ENCODE measurements around the gene ABHD14A.

ABHD14A gene

GRCh38 chr3:51937611-51938450 lies 37.0 kb upstream of the ABHD14A start:
- Histone ChIP-seq H3K36me3 (ENCODE audit: control insufficient read depth, insufficient read depth, low read length) (no peaks in the 10 kb centered on the region), H3K4me1 (peaks cover 5% of the 10 kb centered on the region), H3K27me3 (ENCODE audit: control insufficient read depth, insufficient read depth, low read length) (no peaks in the 10 kb centered on the region), H3K4me2 (ENCODE audit: low read length) (no peak overlapping the region), H3K79me2 (no peaks in the 10 kb centered on the region), H3K4me3 (ENCODE audit: low read depth, low read length) (no peak overlapping the region), H2AFZ (no peak overlapping the region), H3K9ac (no peak overlapping the region), H3K27ac (no peak overlapping the region), H3K9me3 (ENCODE audit: control insufficient read depth, low read length) (no peaks in the 10 kb centered on the region)
- TF ChIP-seq CTCF (IDR thresholded peaks at IDR 0.05): no peak

DNA sequence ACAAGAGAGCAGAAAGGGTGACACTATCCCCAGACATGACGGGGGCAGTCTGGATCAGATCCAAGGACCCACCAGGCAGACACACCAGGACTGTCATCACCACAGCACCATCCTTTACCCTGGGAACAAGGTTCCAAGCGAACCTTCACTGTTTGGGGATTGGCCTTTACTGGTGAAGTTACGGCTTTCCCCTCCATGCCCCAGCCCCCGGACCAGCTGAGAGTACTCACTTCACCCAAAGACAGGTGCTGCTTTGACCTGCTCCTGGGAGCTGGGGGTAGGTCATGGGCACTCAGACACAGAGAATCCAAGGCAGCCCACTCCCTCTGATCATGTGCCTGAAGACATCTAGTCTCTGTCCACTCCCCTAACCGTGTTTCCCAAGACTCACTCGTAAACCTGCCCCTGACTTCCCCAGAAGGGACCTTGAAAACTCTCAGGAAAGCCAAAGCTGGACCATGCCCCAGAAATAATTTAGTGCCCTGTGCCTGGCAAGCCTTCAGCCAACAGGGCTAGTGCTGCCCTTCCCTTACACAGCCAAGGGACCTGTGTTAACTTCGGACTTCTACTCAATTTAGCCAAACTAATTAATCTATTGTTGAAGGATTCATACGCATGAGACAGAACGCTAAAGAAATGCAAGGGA lies 36.0 kb upstream of the ABHD14A start:
- Histone ChIP-seq H2AFZ (no peak overlapping the region), H3K4me1 (peaks cover 12% of the 10 kb centered on the region), H3K27me3 (ENCODE audit: control insufficient read depth, insufficient read depth, low read length) (no peaks in the 10 kb centered on the region), H3K27ac (no peak overlapping the region), H3K9ac (no peak overlapping the region), H3K36me3 (ENCODE audit: control insufficient read depth, insufficient read depth, low read length) (no peaks in the 10 kb centered on the region), H3K4me3 (ENCODE audit: low read depth, low read length) (no peak overlapping the region), H3K9me3 (ENCODE audit: control insufficient read depth, low read length) (no peaks in the 10 kb centered on the region), H3K4me2 (ENCODE audit: low read length) (no peak overlapping the region), H3K79me2 (no peaks in the 10 kb centered on the region)
- TF ChIP-seq CTCF (IDR thresholded peaks at IDR 0.05): no peak

DNA sequence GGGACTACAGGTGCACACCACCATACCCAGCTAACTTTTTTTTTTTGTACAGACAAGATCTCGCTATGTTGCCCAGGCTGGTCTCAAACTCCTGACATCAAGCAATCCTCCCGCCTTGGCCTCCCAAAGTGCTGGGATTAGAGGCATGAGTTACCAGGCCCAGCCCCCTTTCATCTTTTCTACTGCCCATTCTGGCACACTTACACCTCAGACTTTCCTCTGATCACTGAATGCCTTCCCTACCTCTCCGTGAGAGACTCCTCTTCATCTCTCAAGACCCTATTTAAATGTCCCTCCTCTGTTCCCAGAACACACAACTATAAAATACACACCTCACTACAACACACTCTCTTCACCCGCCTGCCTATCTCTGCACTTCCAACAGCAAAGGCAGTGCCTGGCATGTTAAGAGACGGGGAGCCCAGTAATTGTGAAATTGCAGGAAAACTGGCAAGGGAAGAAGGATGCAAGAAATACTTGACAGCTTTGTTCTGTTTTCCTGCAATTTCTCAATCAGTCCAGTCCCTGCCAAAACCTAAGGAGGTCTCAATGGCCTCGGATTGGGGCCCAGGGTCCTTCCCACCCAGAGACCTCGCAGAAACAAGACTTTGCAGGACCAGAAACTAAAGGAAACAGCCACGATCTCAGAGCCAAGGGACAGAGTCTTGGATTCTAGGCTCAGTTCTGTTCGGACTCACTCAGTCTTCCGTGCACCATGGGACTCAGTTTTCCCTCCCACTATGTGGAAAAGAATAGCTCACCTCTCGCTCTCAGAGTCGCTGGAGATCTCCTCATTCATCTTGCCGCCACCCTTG lies 34.0 kb upstream of the ABHD14A start:
- H3K4me2 ChIP-seq (ENCODE audit: low read length): peak overlapping the region; percentile 94
- H3K4me3 ChIP-seq (ENCODE audit: low read depth, low read length): peak overlapping the region; percentile 80
- no peak for TF ChIP-seq CTCF (IDR thresholded peaks at IDR 0.05)

DNA sequence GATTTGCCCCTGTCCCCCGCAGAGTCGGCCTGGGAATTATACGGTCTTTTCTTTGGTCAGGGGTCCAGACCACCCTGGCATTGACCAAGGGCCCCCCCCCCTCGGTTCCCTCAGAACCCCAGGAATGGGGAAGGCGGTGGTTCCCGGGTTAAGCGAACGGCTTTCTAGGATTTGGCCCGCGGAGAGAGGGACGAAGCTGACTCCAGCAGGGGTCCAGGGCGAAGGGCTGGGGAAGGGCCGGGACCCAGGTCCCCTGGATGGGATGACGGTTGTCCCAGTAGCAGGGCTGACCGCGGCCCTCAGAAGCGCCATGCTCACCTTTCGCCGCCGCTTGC lies 33.4 kb upstream of the ABHD14A start:
- TF ChIP-seq CTCF (IDR thresholded peaks at IDR 0.05): no peak
- Histone ChIP-seq H3K4me1 (peaks cover 12% of the 10 kb centered on the region), H2AFZ (peak overlapping the region; percentile 86), H3K27ac (peak overlapping the region; percentile 24), H3K4me3 (ENCODE audit: low read depth, low read length) (peak overlapping the region; percentile 80), H3K4me2 (ENCODE audit: low read length) (peak overlapping the region; percentile 94), H3K9me3 (ENCODE audit: control insufficient read depth, low read length) (no peaks in the 10 kb centered on the region), H3K79me2 (no peaks in the 10 kb centered on the region), H3K27me3 (ENCODE audit: control insufficient read depth, insufficient read depth, low read length) (no peaks in the 10 kb centered on the region), H3K36me3 (ENCODE audit: control insufficient read depth, insufficient read depth, low read length) (no peaks in the 10 kb centered on the region), H3K9ac (peak overlapping the region; percentile 44)

More for the DNA sequence above, 34.0 kb upstream of the ABHD14A start:
- no peak overlapping the region for H3K27ac ChIP-seq
- peak overlapping the region; percentile 86 for H2AFZ ChIP-seq
- H3K4me1 ChIP-seq: peaks cover 12% of the 10 kb centered on the region
- H3K27me3 ChIP-seq (ENCODE audit: control insufficient read depth, insufficient read depth, low read length): no peaks in the 10 kb centered on the region
- no peaks in the 10 kb centered on the region for H3K79me2 ChIP-seq
- H3K36me3 ChIP-seq (ENCODE audit: control insufficient read depth, insufficient read depth, low read length): no peaks in the 10 kb centered on the region
- H3K9me3 ChIP-seq (ENCODE audit: control insufficient read depth, low read length): no peaks in the 10 kb centered on the region
- H3K9ac ChIP-seq: peak overlapping the region; percentile 44

Measured in parathyroid adenoma (tissue), 2 donors.